OCI-LY3 (cell line): ENCODE results near the gene MED20.

Source experiments
- H2AFZ ChIP-seq: fragments of 200-600, 300-600 bp; shearing (Covaris generic); 2 replicates; pipeline ENCODE4 v1.6.0; 2014; ENCODE audit warnings: antibody characterized with exemption, low read depth, low read length
- H3K27ac ChIP-seq: fragments of 200-600, 300-600 bp; sonication (generic); 2 replicates; pipeline ENCODE4 v1.5.1; 2014; ENCODE audit warnings: mild to moderate bottlenecking, low read length, moderate library complexity, mixed read lengths
- H3K27me3 ChIP-seq: fragments of 200-600, 300-600 bp; sonication (generic); 2 replicates; pipeline ENCODE4 v1.6.1; 2014; ENCODE audit warnings: low read depth, low read length, mixed read lengths
- H3K36me3 ChIP-seq: fragments of 200-600, 300-600 bp; sonication (generic); replicated peaks from 2 replicates; pipeline ENCODE3; 2014; ENCODE audit warnings: low read depth, low read length, mixed read lengths
- H3K4me1 ChIP-seq: fragments of 300-600, 200-600 bp; sonication (generic); 2 replicates; pipeline ENCODE4 v1.6.1; 2014; ENCODE audit warnings: low read length, mixed read lengths
- H3K4me2 ChIP-seq: fragments of 200-600, 300-600 bp; sonication (generic); 2 replicates; pipeline ENCODE4 v1.6.1; 2014; ENCODE audit warnings: low read length, mixed read lengths
- H3K4me3 ChIP-seq: fragments of 300-600, 200-600 bp; sonication (generic); 2 replicates; pipeline ENCODE4 v1.5.1; 2014; ENCODE audit warnings: antibody characterized with exemption, mild to moderate bottlenecking, low read length, moderate library complexity
- H3K79me2 ChIP-seq: fragments of 300-600, 200-600 bp; shearing (Covaris generic); 2 replicates; pipeline ENCODE4 v1.6.1; 2014; ENCODE audit warnings: mild to moderate bottlenecking, low read length, mixed read lengths
- H3K9ac ChIP-seq: fragments of 300-600, 200-600 bp; shearing (Covaris generic); 2 replicates; pipeline ENCODE4 v1.6.0; 2014; ENCODE audit warnings: mild to moderate bottlenecking, low read length, moderate library complexity
- H3K9me3 ChIP-seq: fragments of 200-600, 300-600 bp; shearing (Covaris generic); 2 replicates; pipeline ENCODE4 v1.6.1; 2014; ENCODE audit warnings: low read length, mixed read lengths; ENCODE audit not compliant: insufficient read depth
- H4K20me1 ChIP-seq: fragments of 200-600, 300-600 bp; sonication (generic); 2 replicates; pipeline ENCODE4 v1.6.1; 2016; ENCODE audit warnings: low read length, mixed read lengths; ENCODE audit not compliant: insufficient read depth
- CTCF ChIP-seq: fragments of 200-600, 300-600 bp; sonication (generic); IDR thresholded peaks from 2 replicates; pipeline ENCODE4 v1.5.1; 2014; ENCODE audit warnings: antibody characterized with exemption, low read length, low read depth
- EZH2phosphoT487 ChIP-seq: fragments of 200-600 bp; shearing (Covaris generic); IDR thresholded peaks from 2 replicates; pipeline ENCODE4 v1.6.1; 2018; ENCODE audit warnings: antibody characterized with exemption, mixed run types, low read depth

Gene MED20

GRCh38 chr6:41901882-41902519 is 18.9 kb downstream of the MED20 start:
- Histone ChIP-seq H3K36me3 (peaks cover 25% of the 10 kb centered on the region), H3K4me1 (no peaks in the 10 kb centered on the region), H2AFZ (no peak overlapping the region), H3K9ac (no peak overlapping the region), H3K4me3 (no peak overlapping the region), H3K9me3 (no peaks in the 10 kb centered on the region), H3K27ac (no peak overlapping the region), H3K79me2 (no peaks in the 10 kb centered on the region), H4K20me1 (no peaks in the 10 kb centered on the region), H3K27me3 (no peaks in the 10 kb centered on the region), H3K4me2 (no peak overlapping the region)
- TF ChIP-seq CTCF (peak; percentile 44), EZH2phosphoT487 (no peak)

GRCh38 chr6:41900861-41901260 is 20.1 kb downstream of the MED20 start:
- Histone ChIP-seq H3K4me1 (peaks cover 8% of the 10 kb centered on the region), H3K27me3 (no peaks in the 10 kb centered on the region), H4K20me1 (no peaks in the 10 kb centered on the region), H3K9me3 (no peaks in the 10 kb centered on the region), H3K9ac (no peak overlapping the region), H3K27ac (no peak overlapping the region), H3K4me3 (no peak overlapping the region), H3K36me3 (peaks cover 14% of the 10 kb centered on the region), H3K79me2 (no peaks in the 10 kb centered on the region), H2AFZ (no peak overlapping the region), H3K4me2 (no peak overlapping the region)
- no peak for TF ChIP-seq CTCF
- no peak for TF ChIP-seq EZH2phosphoT487

- Histone ChIP-seq H3K36me3 (no peaks in the 10 kb centered on the region), H3K4me3 (peak overlapping the region; percentile 88), H3K9ac (peak overlapping the region; percentile 88), H3K27ac (peak overlapping the region; percentile 81), H3K79me2 (no peaks in the 10 kb centered on the region; the same call in none of the 2 replicates), H3K9me3 (no peaks in the 10 kb centered on the region), H4K20me1 (no peaks in the 10 kb centered on the region), H3K4me2 (peak overlapping the region; percentile 96), H2AFZ (peak overlapping the region; percentile 93; the same call in 1 of the 2 replicates), H3K27me3 (no peaks in the 10 kb centered on the region), H3K4me1 (peaks cover 16% of the 10 kb centered on the region)
- TF ChIP-seq CTCF (no peak), EZH2phosphoT487 (no peak)
Observed at GRCh38 chr6:41896281-41896680, 24.7 kb downstream of the MED20 start.

- H3K4me3 ChIP-seq: peak within 1 kb of the TSS; percentile 88
- H3K79me2 ChIP-seq: no peaks in the 10 kb centered on the region; the same call in none of the 2 replicates
- H3K27ac ChIP-seq: peak within 1 kb of the TSS; percentile 81
- H3K4me2 ChIP-seq: peak within 1 kb of the TSS; percentile 98
- H4K20me1 ChIP-seq: no peaks in the 10 kb centered on the region
- H3K9ac ChIP-seq: peak within 1 kb of the TSS; percentile 88
- peak within 1 kb of the TSS; percentile 93 for H2AFZ ChIP-seq
- no peaks in the 10 kb centered on the region for H3K9me3 ChIP-seq
- peaks cover 16% of the 10 kb centered on the region for H3K4me1 ChIP-seq
- TF ChIP-seq CTCF: no peak
- TF ChIP-seq EZH2phosphoT487: no peak
- no peaks in the 10 kb centered on the region for H3K27me3 ChIP-seq
- no peaks in the 10 kb centered on the region for H3K36me3 ChIP-seq
Observed at GRCh38 chr6:41895300-41896233, 25.4 kb downstream of the MED20 start, which contains the start of gene USP49. Gene USP49 (minus strand): TSS chr6:41895375. CDS start chr6:41806983, 88,392 bp downstream.
